ENCODE results near the gene ARSK. TPM values are rescaled to one million over a fixed set of nuclear protein-coding genes. Genes with fewer than 3 reads are reported as not detected.

The ARSK gene
- total and polyA plus RNA-seq, 2 experiments from 2014 or later, result 23.2 to 40.8 TPM

DNA sequence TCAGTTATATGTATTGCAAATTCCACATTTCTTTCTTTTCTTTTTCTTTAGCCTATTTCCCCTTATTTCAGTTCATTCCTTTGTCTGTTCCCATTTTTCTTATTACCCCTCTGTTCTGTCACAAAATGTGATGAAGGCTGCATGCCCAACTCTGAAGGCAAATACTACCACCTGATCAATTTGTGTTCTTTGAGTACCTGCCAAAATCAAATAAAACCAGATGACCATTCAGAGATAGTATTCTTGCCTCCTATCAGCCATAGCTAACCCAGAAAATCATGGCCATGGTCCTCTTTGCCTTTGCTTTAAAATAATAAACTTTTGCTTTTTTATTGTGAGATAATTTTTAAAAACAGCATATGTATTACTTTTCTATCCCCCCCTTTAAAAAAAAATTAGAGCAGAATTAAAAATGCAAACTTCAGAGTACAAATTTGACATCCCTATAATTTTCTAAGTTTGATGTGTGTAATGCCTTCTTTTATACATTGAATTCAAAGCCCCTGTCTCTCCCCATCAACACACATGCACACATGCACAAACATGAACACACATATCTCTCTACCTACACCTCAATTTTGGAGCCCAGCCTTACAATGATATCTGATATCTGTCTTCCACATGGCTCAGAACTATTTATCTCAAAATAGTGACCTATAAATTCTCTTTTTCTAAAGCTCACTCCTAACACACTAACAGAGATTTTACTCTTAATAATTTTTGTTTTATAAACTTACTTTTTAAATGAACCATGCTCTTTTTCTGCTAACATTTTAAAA lies 95.1 kb downstream of the ARSK start (continued):
- TF ChIP-seq, protein P1, sequence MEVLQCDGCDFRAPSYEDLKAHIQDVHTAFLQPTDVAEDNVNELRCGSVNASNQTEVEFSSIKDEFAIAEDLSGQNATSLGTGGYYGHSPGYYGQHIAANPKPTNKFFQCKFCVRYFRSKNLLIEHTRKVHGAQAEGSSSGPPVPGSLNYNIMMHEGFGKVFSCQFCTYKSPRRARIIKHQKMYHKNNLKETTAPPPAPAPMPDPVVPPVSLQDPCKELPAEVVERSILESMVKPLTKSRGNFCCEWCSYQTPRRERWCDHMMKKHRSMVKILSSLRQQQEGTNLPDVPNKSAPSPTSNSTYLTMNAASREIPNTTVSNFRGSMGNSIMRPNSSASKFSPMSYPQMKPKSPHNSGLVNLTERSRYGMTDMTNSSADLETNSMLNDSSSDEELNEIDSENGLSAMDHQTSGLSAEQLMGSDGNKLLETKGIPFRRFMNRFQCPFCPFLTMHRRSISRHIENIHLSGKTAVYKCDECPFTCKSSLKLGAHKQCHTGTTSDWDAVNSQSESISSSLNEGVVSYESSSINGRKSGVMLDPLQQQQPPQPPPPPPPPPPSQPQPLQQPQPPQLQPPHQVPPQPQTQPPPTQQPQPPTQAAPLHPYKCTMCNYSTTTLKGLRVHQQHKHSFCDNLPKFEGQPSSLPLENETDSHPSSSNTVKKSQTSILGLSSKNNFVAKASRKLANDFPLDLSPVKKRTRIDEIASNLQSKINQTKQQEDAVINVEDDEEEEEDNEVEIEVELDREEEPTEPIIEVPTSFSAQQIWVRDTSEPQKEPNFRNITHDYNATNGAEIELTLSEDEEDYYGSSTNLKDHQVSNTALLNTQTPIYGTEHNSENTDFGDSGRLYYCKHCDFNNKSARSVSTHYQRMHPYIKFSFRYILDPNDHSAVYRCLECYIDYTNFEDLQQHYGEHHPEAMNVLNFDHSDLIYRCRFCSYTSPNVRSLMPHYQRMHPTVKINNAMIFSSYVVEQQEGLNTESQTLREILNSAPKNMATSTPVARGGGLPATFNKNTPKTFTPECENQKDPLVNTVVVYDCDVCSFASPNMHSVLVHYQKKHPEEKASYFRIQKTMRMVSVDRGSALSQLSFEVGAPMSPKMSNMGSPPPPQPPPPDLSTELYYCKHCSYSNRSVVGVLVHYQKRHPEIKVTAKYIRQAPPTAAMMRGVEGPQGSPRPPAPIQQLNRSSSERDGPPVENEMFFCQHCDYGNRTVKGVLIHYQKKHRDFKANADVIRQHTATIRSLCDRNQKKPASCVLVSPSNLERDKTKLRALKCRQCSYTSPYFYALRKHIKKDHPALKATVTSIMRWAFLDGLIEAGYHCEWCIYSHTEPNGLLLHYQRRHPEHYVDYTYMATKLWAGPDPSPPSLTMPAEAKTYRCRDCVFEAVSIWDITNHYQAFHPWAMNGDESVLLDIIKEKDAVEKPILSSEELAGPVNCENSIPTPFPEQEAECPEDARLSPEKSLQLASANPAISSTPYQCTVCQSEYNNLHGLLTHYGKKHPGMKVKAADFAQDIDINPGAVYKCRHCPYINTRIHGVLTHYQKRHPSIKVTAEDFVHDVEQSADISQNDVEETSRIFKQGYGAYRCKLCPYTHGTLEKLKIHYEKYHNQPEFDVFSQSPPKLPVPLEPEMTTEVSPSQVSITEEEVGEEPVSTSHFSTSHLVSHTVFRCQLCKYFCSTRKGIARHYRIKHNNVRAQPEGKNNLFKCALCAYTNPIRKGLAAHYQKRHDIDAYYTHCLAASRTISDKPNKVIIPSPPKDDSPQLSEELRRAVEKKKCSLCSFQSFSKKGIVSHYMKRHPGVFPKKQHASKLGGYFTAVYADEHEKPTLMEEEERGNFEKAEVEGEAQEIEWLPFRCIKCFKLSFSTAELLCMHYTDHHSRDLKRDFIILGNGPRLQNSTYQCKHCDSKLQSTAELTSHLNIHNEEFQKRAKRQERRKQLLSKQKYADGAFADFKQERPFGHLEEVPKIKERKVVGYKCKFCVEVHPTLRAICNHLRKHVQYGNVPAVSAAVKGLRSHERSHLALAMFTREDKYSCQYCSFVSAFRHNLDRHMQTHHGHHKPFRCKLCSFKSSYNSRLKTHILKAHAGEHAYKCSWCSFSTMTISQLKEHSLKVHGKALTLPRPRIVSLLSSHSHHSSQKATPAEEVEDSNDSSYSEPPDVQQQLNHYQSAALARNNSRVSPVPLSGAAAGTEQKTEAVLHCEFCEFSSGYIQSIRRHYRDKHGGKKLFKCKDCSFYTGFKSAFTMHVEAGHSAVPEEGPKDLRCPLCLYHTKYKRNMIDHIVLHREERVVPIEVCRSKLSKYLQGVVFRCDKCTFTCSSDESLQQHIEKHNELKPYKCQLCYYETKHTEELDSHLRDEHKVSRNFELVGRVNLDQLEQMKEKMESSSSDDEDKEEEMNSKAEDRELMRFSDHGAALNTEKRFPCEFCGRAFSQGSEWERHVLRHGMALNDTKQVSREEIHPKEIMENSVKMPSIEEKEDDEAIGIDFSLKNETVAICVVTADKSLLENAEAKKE (CRISPR knock-in tag; IDR thresholded peaks at IDR 0.05), result no peak

DNA sequence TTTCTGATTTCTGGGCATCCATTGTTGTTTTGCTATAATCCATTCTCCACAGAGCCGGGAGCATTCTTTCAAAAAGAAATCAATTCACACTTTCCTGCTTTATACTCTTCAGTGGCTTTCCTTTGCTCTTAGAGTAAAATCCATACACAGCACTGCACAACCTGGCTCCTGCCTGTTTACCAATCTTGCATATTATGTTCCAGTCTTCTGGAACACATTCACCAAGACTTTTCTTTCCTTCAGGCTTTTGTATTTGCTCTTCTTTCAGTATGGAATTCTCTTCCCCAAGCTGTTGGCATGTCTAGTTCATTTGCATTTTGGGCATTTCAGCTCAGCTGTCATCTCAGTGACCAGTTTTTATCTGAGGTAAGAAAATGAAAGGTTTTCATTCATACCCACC lies 97.9 kb downstream of the ARSK start:
- Histone ChIP-seq H3K27me3 (ENCODE audit: insufficient read depth) (no peaks in the 10 kb centered on the region), H3K4me1 (ENCODE audit: insufficient read depth) (no peaks in the 10 kb centered on the region), H3K36me3 (ENCODE audit: insufficient read depth) (no peaks in the 10 kb centered on the region), H4K20me1 (replicated peaks; ENCODE audit: insufficient read depth) (no peaks in the 10 kb centered on the region), H3K27ac (ENCODE audit: low read depth) (no peak overlapping the region), H3K4me3 (no peak overlapping the region), H2AFZ (no peak overlapping the region), H3K9me2 (ENCODE audit: insufficient read depth) (no peaks in the 10 kb centered on the region), H3F3A (replicated peaks; ENCODE audit: low read depth) (no peaks in the 10 kb centered on the region), H3K79me2 (replicated peaks; ENCODE audit: insufficient read depth) (no peaks in the 10 kb centered on the region), H3K4me2 (no peak overlapping the region)
- H3K4me3 Mint-ChIP-seq, result no peak overlapping the region
- H3K36me3 Mint-ChIP-seq (ENCODE audit: low read depth), result no peaks in the 10 kb centered on the region
- no peak overlapping the region for H3K27ac Mint-ChIP-seq
- DNase-seq (ENCODE audit: low spot score) (no peak), ATAC-seq (no peak)
- H3K4me1 Mint-ChIP-seq, result no peaks in the 10 kb centered on the region
- H3K27me3 Mint-ChIP-seq (ENCODE audit: insufficient read depth, low read depth, poor library complexity), result no peaks in the 10 kb centered on the region
- no peaks in the 10 kb centered on the region for H3K9me3 Mint-ChIP-seq
- TF ChIP-seq, protein P2, sequence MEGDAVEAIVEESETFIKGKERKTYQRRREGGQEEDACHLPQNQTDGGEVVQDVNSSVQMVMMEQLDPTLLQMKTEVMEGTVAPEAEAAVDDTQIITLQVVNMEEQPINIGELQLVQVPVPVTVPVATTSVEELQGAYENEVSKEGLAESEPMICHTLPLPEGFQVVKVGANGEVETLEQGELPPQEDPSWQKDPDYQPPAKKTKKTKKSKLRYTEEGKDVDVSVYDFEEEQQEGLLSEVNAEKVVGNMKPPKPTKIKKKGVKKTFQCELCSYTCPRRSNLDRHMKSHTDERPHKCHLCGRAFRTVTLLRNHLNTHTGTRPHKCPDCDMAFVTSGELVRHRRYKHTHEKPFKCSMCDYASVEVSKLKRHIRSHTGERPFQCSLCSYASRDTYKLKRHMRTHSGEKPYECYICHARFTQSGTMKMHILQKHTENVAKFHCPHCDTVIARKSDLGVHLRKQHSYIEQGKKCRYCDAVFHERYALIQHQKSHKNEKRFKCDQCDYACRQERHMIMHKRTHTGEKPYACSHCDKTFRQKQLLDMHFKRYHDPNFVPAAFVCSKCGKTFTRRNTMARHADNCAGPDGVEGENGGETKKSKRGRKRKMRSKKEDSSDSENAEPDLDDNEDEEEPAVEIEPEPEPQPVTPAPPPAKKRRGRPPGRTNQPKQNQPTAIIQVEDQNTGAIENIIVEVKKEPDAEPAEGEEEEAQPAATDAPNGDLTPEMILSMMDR (conservative IDR thresholded peaks at IDR 0.05; ENCODE audit: low read depth in 2 of 2), result no peak
- TF ChIP-seq STAT1 (IDR thresholded peaks at IDR 0.05; ENCODE audit: unreplicated experiment) (no peak), EZH2 (IDR thresholded peaks at IDR 0.05; ENCODE audit: low read depth, unreplicated experiment) (no peak), NANOG (IDR thresholded peaks at IDR 0.05; ENCODE audit: borderline replicate concordance) (no peak), EZH2phosphoT487 (IDR thresholded peaks at IDR 0.05; ENCODE audit: unreplicated experiment) (no peak), POLR2AphosphoS5 (IDR thresholded peaks at IDR 0.05; ENCODE audit: low read depth) (no peak), JUNB (IDR thresholded peaks at IDR 0.05; ENCODE audit: unreplicated experiment) (no peak)
- TF ChIP-seq, protein P3, sequence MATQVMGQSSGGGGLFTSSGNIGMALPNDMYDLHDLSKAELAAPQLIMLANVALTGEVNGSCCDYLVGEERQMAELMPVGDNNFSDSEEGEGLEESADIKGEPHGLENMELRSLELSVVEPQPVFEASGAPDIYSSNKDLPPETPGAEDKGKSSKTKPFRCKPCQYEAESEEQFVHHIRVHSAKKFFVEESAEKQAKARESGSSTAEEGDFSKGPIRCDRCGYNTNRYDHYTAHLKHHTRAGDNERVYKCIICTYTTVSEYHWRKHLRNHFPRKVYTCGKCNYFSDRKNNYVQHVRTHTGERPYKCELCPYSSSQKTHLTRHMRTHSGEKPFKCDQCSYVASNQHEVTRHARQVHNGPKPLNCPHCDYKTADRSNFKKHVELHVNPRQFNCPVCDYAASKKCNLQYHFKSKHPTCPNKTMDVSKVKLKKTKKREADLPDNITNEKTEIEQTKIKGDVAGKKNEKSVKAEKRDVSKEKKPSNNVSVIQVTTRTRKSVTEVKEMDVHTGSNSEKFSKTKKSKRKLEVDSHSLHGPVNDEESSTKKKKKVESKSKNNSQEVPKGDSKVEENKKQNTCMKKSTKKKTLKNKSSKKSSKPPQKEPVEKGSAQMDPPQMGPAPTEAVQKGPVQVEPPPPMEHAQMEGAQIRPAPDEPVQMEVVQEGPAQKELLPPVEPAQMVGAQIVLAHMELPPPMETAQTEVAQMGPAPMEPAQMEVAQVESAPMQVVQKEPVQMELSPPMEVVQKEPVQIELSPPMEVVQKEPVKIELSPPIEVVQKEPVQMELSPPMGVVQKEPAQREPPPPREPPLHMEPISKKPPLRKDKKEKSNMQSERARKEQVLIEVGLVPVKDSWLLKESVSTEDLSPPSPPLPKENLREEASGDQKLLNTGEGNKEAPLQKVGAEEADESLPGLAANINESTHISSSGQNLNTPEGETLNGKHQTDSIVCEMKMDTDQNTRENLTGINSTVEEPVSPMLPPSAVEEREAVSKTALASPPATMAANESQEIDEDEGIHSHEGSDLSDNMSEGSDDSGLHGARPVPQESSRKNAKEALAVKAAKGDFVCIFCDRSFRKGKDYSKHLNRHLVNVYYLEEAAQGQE (IDR thresholded peaks at IDR 0.05; ENCODE audit: unreplicated experiment), result no peak
- TF ChIP-seq, protein P4, sequence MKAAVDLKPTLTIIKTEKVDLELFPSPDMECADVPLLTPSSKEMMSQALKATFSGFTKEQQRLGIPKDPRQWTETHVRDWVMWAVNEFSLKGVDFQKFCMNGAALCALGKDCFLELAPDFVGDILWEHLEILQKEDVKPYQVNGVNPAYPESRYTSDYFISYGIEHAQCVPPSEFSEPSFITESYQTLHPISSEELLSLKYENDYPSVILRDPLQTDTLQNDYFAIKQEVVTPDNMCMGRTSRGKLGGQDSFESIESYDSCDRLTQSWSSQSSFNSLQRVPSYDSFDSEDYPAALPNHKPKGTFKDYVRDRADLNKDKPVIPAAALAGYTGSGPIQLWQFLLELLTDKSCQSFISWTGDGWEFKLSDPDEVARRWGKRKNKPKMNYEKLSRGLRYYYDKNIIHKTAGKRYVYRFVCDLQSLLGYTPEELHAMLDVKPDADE (IDR thresholded peaks at IDR 0.05), result no peak

All from GM23338 (cell line).